ENCODE measurements around the gene POLR2J.
"Not testable (repeated sequence)": the region's sequence is repeated elsewhere in the genome, so short reads cannot be mapped to it uniquely, and the experiment has no call there.

The POLR2J gene

DNA sequence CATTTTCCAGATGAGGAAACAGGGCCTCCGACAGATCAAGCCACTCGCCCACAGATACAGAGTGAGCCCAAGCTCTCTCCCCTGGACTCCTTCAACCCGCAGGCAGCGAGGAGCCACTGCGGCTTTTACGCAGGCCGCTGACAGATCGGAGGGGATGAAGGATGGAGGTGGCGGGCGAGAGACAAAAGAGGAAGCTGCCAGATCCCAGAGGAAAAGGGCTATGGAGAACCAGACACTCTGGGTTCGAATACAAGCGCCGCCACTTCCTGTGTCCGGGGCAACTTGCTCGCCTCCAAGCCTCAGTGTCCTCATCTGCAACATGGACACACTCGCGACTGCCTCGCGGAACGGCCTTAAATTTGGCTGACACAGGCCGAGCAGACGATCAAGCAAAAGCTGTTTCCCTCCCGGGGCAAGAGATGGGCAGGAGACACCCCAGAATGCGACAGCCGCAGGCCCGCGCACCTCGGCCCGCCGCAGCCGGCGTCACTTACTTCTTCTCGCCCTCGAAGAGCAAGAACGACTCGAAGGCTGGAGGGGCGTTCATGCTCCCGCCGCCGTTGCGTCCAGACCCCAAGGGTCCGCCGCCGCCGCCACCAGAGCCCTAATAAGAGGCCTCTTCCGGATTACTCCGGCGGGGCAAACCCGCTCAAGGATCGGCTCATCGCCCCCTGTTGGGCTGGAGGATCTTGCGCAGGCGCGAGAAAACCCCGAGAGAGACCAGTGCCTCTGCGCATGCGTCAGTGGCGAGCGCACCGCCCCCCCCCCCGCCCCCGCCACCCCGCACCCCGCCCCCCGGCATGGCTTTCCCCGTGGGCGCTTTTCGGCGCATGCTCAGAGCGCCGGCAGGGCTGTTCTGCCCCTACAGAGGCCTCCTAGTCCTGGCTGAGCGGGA is at the start of gene POLR2J:
Gene POLR2J, minus strand, starts transcription at position 609 of the 895 bp plus-strand sequence. Its CDS starts 62 bp downstream, at position 547.
- DNase-seq = not testable (repeated sequence)

DNA sequence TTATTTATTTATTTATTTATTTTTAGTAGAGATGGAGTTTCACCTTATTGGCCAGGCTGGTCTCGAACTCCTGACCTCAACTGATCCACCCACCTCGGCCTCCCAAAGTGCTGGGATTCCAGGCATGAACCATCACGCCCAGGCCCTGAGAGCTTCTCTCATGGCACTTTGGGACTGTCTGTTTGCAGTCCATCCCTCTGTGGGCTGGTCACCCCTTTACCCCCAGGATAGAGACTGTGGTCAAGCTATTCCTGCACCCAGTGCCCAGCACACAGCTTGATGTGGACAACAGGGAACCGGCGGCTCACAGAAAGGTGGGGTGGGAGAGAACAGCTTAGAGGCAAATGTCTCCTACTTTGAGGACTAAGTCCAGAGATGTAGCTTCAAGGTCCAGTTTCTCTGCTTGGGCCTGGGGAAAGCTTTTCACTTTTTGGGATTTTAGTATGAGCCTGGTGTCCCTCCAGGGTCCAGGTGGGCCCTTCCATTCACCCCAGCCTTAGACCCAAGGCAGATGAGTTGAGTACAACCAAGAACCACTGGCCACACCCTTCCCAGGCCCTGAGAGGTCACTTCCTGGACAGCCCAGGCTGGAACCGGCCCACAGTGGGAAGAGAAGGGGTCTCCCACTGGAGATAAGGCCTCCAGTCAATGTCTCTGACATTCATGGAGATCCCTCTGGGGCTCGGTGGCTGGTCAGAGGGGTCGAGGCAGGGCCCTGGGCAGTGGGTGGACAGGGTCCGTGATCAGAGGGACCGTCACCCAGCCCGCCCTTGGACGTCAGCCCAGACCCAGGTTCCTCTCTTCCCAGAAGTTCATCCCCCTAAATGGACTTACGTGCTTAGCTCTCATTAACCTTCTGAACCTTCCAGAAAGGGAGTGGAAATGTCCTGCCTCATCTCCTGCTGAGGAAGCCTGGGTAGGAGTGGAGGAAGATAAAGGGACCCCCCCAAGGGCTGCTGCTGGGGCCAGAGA is 49.4 kb upstream of the POLR2J start:
- DNase-seq = not testable (repeated sequence)

DNA sequence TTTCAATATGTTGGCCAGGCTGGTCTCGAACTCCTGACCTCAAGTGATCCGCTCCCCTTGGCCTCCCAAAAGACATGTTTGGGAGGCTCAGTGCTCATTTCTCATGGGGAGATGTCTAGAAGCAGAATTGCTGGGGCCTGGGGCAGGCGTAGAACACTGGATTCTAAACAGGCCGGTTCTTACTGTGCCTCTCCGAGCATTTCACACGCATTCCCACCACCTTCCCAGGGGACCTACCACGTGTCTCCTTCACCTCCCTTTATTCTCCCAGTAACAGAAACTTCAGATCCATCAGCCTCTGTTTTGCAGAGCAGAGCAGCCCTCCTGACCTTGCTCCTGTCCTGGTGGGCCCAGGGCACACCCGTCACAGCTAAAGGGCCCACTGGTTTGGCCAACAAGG is 48.5 kb upstream of the POLR2J start:
- not testable (repeated sequence) for DNase-seq

DNA sequence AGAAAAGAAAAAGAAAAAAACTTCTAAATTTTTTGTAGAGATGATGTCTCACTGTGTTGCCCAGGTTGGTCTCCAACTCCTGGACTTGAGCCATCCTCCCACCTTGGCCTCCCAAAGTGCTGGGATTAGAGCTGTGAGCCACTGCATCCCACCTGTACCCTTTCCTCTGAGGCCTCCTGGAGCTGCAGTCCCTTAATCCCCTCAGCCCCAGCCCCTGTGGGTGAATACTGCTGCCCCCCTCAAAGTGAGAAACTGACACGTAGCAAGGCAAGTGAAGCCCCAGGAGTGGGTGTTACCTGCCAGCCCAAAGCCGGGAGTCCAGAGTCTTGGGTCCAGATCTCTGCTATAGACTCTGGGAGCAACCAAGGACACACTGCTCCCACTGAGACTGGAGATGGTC is 46.1 kb upstream of the POLR2J start:
- not testable (repeated sequence) for DNase-seq

DNA sequence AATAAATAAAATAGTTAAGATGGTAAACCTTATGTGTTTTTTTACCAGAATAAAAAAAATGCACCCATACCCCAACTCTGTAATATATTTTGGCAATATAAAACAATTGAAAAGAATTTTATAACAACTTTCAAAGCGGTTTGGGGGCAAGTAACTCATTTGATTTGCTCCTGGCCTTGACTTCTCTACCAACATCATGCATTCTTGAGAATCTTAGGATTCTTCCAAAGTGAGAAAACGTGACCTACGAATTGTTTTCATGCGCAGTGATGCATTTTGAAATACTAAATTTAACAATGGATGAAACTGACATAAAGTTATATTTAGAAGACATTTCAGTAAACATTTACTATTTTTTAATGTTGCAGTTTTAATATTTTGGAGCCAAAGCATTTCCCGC is 42.1 kb upstream of the POLR2J start:
- not testable (repeated sequence) for DNase-seq

DNA sequence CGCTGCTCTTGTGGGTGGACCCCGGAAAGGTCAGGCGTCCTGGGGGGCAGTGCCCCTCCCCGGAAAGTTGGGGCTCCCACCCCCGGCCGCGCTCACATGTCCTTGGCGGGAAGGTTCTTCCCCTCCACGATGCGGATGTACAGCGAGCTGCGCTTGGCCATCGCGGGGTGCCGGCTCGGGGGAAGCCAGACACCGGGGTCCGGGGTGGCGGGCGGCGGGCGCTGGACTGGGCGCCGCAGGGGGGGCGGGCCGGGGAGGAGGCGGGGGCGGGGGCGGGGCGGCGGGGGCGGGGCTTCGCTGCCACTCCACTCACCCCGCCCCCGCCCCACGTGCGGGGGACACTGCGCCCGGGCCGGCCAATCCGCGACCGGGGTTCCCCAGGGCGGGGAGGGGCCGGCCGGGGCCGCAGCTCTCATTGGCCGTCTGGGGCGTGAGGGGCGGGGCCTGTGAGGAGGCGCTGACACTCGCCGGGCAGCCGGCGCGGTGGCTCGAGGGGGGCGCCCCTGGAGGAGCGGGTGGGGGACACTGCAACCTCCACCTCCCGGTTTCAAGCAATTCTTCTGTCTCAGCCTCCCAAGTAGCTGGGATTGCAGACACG is 38.9 kb upstream of the POLR2J start, which contains the start of gene RASA4B:
Gene RASA4B, minus strand, starts transcription at position 228 of the 598 bp plus-strand sequence. Its CDS starts 67 bp downstream, at position 161.
- DNase-seq = not testable (repeated sequence)

DNA sequence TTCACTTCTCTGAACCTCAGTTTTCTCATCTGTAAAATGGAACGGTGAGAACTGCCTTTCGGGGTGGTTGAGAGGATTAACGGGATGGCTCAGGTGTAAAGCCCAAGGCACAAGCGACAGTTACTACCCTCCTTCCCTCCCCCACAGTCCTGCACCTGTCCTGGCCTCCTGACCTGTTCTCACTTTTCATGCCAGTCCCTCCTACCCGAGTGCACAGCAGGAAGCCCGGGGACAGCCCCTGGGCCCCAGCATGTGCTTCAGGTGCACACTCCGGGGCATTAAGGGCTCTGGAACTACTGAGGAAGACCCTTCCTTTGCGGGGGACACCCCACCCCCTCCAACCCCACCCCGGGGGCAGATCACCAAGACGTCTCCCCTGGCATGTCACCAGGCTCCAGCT is 38.2 kb upstream of the POLR2J start:
- DNase-seq = not testable (repeated sequence)

GRCh38 chr7:102515889-102516288 is 37.2 kb upstream of the POLR2J start:
- not testable (repeated sequence) for DNase-seq

- not testable (repeated sequence) for DNase-seq
These were observed 36.4 kb upstream of the POLR2J start for GRCh38 chr7:102514881-102515721.

GRCh38 chr7:102512642-102513221 is 34.0 kb upstream of the POLR2J start:
- not testable (repeated sequence) for DNase-seq

- not testable (repeated sequence) for DNase-seq
These were observed 33.3 kb upstream of the POLR2J start for GRCh38 chr7:102511860-102512522.

DNA sequence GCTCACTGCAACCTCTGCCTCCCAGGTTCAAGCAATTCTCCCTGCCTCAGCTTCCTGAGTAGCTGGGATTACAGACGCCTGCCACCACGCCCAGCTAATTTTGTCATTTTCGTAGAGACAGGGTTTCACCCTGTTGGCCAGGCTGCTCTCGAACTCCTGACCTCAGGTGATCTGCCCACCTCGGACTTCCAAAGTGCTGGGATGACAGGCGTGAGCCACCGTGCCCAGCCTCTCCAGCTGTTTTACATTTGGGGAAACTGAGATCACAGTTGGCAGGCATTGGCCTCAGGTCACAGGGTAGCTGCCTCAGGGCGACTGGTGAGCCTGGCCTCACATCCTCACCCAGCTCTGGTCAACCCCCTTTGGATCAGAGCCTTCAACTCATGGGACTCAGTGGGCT is 31.9 kb upstream of the POLR2J start:
- DNase-seq = not testable (repeated sequence)

DNA sequence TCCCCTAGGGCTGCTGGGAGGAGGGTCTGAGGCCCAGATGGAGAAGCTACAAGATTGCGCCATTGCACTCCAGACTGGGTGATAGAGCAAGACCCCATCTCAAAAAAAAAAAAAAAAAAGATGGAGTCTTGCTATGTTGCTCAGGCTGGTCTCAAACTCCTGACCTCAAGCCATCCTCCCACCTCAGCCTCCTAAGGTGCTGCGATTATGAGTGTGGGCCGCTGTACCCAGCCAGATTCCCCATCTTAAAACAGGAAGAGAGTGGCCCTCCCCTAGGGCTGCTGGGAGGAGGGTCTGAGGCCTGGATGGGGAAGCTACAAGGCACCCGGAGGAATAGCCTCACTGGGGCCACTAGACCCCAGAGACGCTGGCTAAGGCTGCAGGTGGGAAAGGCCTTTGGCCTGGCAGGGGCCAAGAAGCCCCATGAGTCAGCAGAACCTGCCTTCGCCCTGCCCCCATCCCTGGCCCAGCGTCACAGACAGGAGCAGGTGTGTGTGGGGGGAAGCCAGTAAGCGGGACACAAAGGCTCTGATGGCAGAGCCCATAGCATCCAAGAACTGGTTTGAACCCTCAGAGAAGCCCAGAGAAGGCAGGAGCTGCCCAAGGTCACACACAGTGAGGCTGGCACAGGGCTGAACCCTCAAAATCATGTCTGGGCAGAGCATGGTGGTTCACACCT is 28.8 kb upstream of the POLR2J start:
- DNase-seq = not testable (repeated sequence)

GRCh38 chr7:102505298-102506185 is 26.8 kb upstream of the POLR2J start:
- DNase-seq = not testable (repeated sequence)

GRCh38 chr7:102503141-102503540 is 24.4 kb upstream of the POLR2J start:
- not testable (repeated sequence) for DNase-seq

DNA sequence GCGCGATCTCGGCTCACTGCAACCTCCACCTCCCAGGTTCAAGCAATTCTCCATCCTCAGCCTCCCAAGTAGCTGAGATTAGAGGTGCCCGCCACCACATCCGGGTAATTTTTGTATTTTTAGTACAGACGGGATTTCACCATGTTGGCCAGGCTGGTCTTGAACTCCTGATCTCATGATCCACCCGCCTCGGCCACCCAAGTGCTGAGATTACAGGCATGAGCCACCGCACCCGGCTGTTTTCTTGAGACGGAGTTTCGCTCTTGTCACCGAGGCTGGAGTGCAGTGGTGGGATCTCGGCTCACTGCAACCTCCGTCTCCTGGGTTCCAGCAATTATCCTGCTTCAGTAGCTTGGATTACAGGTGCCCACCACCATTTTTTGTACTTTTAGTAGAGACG is 19.6 kb upstream of the POLR2J start:
- DNase-seq = not testable (repeated sequence)

DNA sequence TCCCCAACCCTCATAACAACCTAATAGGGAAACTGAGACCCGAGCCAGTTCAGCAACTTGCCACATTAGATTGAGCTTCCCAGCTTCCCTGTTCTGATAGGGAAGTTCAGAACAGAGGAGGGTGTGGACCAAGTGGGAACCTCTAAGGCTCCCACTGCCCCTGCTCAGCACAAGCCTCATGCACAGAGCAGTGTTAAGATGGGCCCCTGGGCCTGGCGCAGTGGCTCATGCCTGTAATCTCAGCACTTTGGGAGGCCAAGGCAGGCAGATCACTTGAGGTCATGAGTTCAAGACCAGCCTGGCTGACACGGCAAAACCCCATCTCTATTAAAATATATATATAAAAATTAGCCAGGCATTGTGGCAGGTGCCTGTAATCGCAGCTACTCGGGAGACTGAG is 18.6 kb upstream of the POLR2J start:
- not testable (repeated sequence) for DNase-seq

DNA sequence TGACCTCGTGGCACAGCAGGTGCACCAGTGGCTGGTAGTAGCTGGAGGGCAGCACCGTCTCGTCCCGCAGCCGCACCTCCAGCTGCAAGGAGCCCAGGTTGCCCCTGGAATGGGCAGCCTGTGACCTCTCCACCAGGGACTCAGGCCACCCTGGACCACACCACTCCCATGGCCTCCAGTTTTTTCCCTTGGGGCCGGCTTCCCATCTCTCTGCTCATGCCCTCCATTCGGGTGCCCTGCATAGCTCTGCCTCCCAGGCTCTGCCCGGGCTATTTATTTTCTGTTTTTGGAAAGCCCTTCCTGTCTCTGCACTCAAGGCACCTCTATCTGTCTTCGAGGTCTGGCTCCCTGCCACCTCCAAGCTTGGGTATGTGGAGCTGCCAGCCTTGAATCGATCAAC is 18.1 kb upstream of the POLR2J start:
- not testable (repeated sequence) for DNase-seq

All from NCI-H2171 treated with DMSO at 0.1 percent for 48 hours (cell line).